ENCODE data around the gene QRFP. TPM values are rescaled to one million over a fixed set of nuclear protein-coding genes. Genes with fewer than 3 reads are reported as not detected.

QRFP gene
- total and polyA plus RNA-seq, 2 of the 8 experiments (the other 6 are each of a cell fraction or from before 2014, with no cell fraction given): not detected

DNA sequence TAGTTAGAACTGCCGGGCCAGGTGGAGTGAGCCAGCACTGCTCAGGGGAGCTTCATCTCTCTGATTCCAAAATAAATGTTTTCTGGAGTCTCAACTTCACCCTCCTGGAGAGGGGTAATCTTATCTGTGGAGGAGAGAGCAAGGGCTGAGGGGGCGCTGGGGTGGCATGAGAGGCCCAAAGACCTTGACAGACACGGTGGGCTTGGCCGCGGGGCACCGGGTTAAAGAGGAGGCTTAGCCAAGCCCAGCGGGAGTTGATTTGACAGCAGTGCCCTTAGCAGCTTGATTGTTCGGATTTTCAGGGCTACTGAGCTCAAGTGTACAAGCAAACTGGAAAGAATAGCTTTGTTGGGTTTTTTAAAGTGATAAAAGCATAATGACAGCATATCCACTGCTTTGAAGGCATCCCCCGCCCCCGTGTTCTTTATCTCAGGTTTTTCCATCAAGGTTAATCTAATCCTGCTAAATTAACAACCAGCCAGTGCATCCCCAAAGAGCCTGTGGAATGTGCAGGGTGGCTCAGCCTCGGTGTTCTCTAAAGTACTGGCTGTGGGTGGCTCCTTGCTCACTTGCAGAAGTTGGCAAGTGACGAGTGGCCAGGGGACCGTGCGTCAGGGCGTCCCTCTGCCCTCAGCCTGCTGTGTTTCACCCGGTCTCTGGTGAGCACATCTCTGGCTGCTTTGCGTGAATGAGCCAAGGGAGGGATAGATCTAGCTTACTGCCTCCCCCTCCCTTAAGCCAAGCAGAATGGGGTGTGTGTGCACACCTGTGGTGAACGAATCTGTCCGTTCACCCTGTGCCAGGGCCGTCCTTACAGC is 5.5 kb downstream of the QRFP start:
- H3K4ac ChIP-seq (replicated peaks; ENCODE audit: insufficient read length, low read depth, low read length): no peak overlapping the region
- no peak overlapping the region for H3K27ac ChIP-seq (ENCODE audit: low read depth, low read length)
- POLR2A ChIA-PET (ENCODE audit: partially characterized antibody): interaction anchor here (1.2 kb wide), 1 partner anchor 22 kb away, joined by 3 read pairs; no protein-coding TSS in a partner anchor
- TF ChIP-seq ZNF274 (IDR thresholded peaks at IDR 0.05; ENCODE audit: borderline replicate concordance, extremely low read depth, low read length): no peak
- TF ChIP-seq SP1 (IDR thresholded peaks at IDR 0.05; ENCODE audit: low read depth, low read length): no peak
- no peak for TF ChIP-seq SRF (IDR thresholded peaks at IDR 0.05; ENCODE audit: low read depth, low read length)
- TF ChIP-seq ASH2L (IDR thresholded peaks at IDR 0.05; ENCODE audit: low read length): no peak
- TF ChIP-seq MAFK (IDR thresholded peaks at IDR 0.05; ENCODE audit: low read depth, low read length): no peak
- no peak for TF ChIP-seq SIX5 (IDR thresholded peaks at IDR 0.05; ENCODE audit: low read depth, low read length)
- TF ChIP-seq, protein P1, sequence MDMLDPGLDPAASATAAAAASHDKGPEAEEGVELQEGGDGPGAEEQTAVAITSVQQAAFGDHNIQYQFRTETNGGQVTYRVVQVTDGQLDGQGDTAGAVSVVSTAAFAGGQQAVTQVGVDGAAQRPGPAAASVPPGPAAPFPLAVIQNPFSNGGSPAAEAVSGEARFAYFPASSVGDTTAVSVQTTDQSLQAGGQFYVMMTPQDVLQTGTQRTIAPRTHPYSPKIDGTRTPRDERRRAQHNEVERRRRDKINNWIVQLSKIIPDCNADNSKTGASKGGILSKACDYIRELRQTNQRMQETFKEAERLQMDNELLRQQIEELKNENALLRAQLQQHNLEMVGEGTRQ (IDR thresholded peaks at IDR 0.05; ENCODE audit: low read length): no peak
- no peak for TF ChIP-seq JUND (IDR thresholded peaks at IDR 0.05; ENCODE audit: low read length)
- no peak for TF ChIP-seq CEBPB (IDR thresholded peaks at IDR 0.05; ENCODE audit: low read depth, low read length)
- no peak for TF ChIP-seq CHD2 (IDR thresholded peaks at IDR 0.05; ENCODE audit: low read length)
- no peak for TF ChIP-seq HDAC2 (IDR thresholded peaks at IDR 0.05; ENCODE audit: borderline replicate concordance in 1 of 2, low read depth in 2 of 2, low read length in 2 of 2)

More for the DNA sequence above, 5.5 kb downstream of the QRFP start:
- no peak overlapping the region for H3K4me2 ChIP-seq (ENCODE audit: insufficient read depth in 1 of 2, low read depth in 2 of 2, low read length in 2 of 2)
- 96% methylated on average over 19 of the region's 20 CpGs; no CpG with 5 or more reads in 1 of the 2 experiments for WGBS, 2 experiments (ENCODE audit: extremely low coverage in 1 of 2, insufficient coverage in 1 of 2, insufficient read length in 1 of 2, insufficient replicate concordance in 2 of 2, low coverage in 1 of 2, low lambda C conversion rate in 2 of 2, missing lambda C conversion rate in 1 of 2)
- no peak overlapping the region for H3K14ac ChIP-seq (ENCODE audit: insufficient read length)
- H4K8ac ChIP-seq (ENCODE audit: extremely low read depth, insufficient read depth, low read length): no peak overlapping the region
- no peak overlapping the region for H2AFZ ChIP-seq (ENCODE audit: low read length)
- no peaks in the 10 kb centered on the region for H3K79me1 ChIP-seq (ENCODE audit: low read depth, low read length)
- no peak for DNase-seq (ENCODE audit: low read depth in 1 of 2, low spot score in 2 of 2)
- H2BK5ac ChIP-seq (ENCODE audit: low read depth, low read length): peak overlapping the region; percentile 30; the same call in 1 of the 2 replicates
- H3K23ac ChIP-seq (ENCODE audit: insufficient read length): no peak overlapping the region
- H3K79me2 ChIP-seq (ENCODE audit: control insufficient read depth in 1 of 2, insufficient read depth in 2 of 2, low read length in 2 of 2): no peaks in the 10 kb centered on the region
- peaks cover 0 to 3% (median 0%) of the 10 kb centered on the region in 4 experiments; a peak in 3 of 7 replicates for H3K4me1 ChIP-seq (replicated peaks in 1 of 4; ENCODE audit: control insufficient read depth in 3 of 4, insufficient read depth in 4 of 4, low read length in 3 of 4)
- no peaks in the 10 kb centered on the region for H3K9me3 ChIP-seq (ENCODE audit: insufficient read depth in 2 of 2, low read depth in 1 of 2, low read length in 1 of 2)
- H4K20me1 ChIP-seq (replicated peaks in 1 of 2; ENCODE audit: control insufficient read depth in 1 of 2, insufficient read depth in 2 of 2, low read length in 2 of 2): peaks cover 4 to 6% of the 10 kb centered on the region in 2 experiments
- no peak overlapping the region for H3K56ac ChIP-seq (replicated peaks; ENCODE audit: insufficient read length, low read depth, low read length)
- H3K27me3 ChIP-seq (replicated peaks in 1 of 4; ENCODE audit: control insufficient read depth in 3 of 4, extremely low read depth in 1 of 4, insufficient read depth in 3 of 4, low read length in 3 of 4): no peaks in the 10 kb centered on the region
- H3K36me3 ChIP-seq (ENCODE audit: control insufficient read depth in 2 of 4, insufficient read depth in 4 of 4, low read length in 3 of 4): peaks cover 5 to 37% (median 21%) of the 10 kb centered on the region in 4 experiments; a peak in 6 of 8 replicates
- no peak overlapping the region for H2AK5ac ChIP-seq (ENCODE audit: low read depth, low read length)
- H4K5ac ChIP-seq (ENCODE audit: insufficient read length, low read depth, low read length): no peak overlapping the region
- H4K91ac ChIP-seq (replicated peaks; ENCODE audit: insufficient read length, low read length): no peak overlapping the region
- H3K4me3 ChIP-seq (ENCODE audit: extremely low read depth in 1 of 4, insufficient read depth in 2 of 4, low read depth in 3 of 4, low read length in 4 of 4): no peak overlapping the region
- FAIRE-seq: no peak
- no peak overlapping the region for H2BK120ac ChIP-seq (replicated peaks; ENCODE audit: low read depth, low read length)
- no peak overlapping the region for H2BK12ac ChIP-seq (ENCODE audit: low read depth, low read length)
- H2BK15ac ChIP-seq (ENCODE audit: low read length): no peak overlapping the region
- no peak overlapping the region for H3K18ac ChIP-seq (ENCODE audit: extremely low read depth, low read length)
- no peak overlapping the region for H3K9ac ChIP-seq (replicated peaks in 1 of 4; ENCODE audit: extremely low read depth in 1 of 4, low read depth in 3 of 4, low read length in 3 of 4)
- no peak overlapping the region for H2BK20ac ChIP-seq (ENCODE audit: low read length)
- H3K23me2 ChIP-seq (ENCODE audit: low read depth, low read length): no peaks in the 10 kb centered on the region
- CTCF ChIA-PET (ENCODE audit: partially characterized antibody): interaction anchor here (0.6 to 8.2 kb wide), 15 partner anchors 9 to 355 kb away, joined by 3 to 49 read pairs (median 3); no protein-coding TSS in a partner anchor

Measured in H1 (cell line).